Calu3 (cell line): ENCODE measurements around the gene GPR183. TPM values are rescaled to one million over a fixed set of nuclear protein-coding genes. Genes with fewer than 3 reads are reported as not detected.

Experiments used
- BruUV-seq: library from RNA; stranded (reverse); fragments of 400-500 nt; replicated peaks from 2 replicates; lab custom pipeline; 2021; lab: Mats Ljungman, UMichigan
- CTCF ChIA-PET: fragments of 300-600 bp; sonication (Branson Sonifier 250); formaldehyde crosslinking; loops from one replicate; lab custom pipeline; 2022; ENCODE audit warnings: antibody characterized with exemption; lab: Charles Lee
- DNase-seq: peaks from one replicate; pipeline ENCODE4 v3.0.0; 2022
- H3K27ac Mint-ChIP-seq: one replicate; pipeline ENCODE4 v1.8.0; 2022; ENCODE audit warnings: mixed read lengths; ENCODE audit not compliant: unreplicated experiment
- H3K27me3 Mint-ChIP-seq: one replicate; pipeline ENCODE4 v1.8.0; 2022; ENCODE audit warnings: mixed read lengths; ENCODE audit not compliant: unreplicated experiment
- H3K36me3 Mint-ChIP-seq: one replicate; pipeline ENCODE4 v1.8.0; 2022; ENCODE audit warnings: mild to moderate bottlenecking, moderate library complexity, mixed read lengths; ENCODE audit not compliant: insufficient read depth, unreplicated experiment
- H3K4me1 Mint-ChIP-seq: one replicate; pipeline ENCODE4 v1.8.0; 2022; ENCODE audit warnings: mild to moderate bottlenecking, low read depth, mixed read lengths; ENCODE audit not compliant: unreplicated experiment
- H3K4me3 Mint-ChIP-seq: one replicate; pipeline ENCODE4 v1.8.0; 2022; ENCODE audit warnings: mild to moderate bottlenecking, low read depth, moderate library complexity, mixed read lengths; ENCODE audit not compliant: unreplicated experiment
- H3K9me3 Mint-ChIP-seq: one replicate; pipeline ENCODE4 v1.8.0; 2022; ENCODE audit warnings: low read depth, mixed read lengths; ENCODE audit not compliant: unreplicated experiment
- CTCF ChIP-seq: fragments of 200-600 bp; IDR thresholded peaks from one replicate; pipeline ENCODE4 v1.8.0; 2022; ENCODE audit warnings: antibody characterized with exemption; ENCODE audit not compliant: unreplicated experiment
- intact Hi-C: fragments of 100-400 bp; cut with micrococcal nuclease; formaldehyde crosslinking; loops from one replicate; pipeline ENCODE4 v1.10.0; 2022; ENCODE audit not compliant: unreplicated experiment
- total RNA-seq: library from RNA; stranded (reverse); gene quantifications from 2 replicates; pipeline ENCODE4 v1.2.3, GENCODE V29; 2022

GPR183 gene
- total RNA-seq, 1 experiment from 2014 or later: not detected

- Mint-ChIP-seq H3K9me3 (no peaks in the 10 kb centered on the region), H3K4me1 (no peaks in the 10 kb centered on the region), H3K36me3 (no peaks in the 10 kb centered on the region), H3K4me3 (no peak overlapping the region), H3K27me3 (no peaks in the 10 kb centered on the region), H3K27ac (no peak overlapping the region)
- BruUV-seq: no TSS peak
- TF ChIP-seq CTCF: no peak
- no peak for DNase-seq
- CTCF ChIA-PET: no interaction called here
- intact Hi-C loops: no loop called here
Measured at GRCh38 chr13:99331881-99332293, 24.7 kb upstream of the GPR183 start.

GRCh38 chr13:99330942-99331341 is 23.7 kb upstream of the GPR183 start:
- no TSS peak for BruUV-seq
- Mint-ChIP-seq H3K4me1 (no peaks in the 10 kb centered on the region), H3K9me3 (no peaks in the 10 kb centered on the region), H3K4me3 (no peak overlapping the region), H3K27me3 (no peaks in the 10 kb centered on the region), H3K36me3 (no peaks in the 10 kb centered on the region), H3K27ac (no peak overlapping the region)
- CTCF ChIA-PET: interaction anchor here (0.6 kb wide), 1 partner anchor 640 kb away, joined by 8 read pairs; no protein-coding TSS in a partner anchor
- no peak for TF ChIP-seq CTCF
- no peak for DNase-seq
- intact Hi-C loops: no loop called here

GRCh38 chr13:99329477-99329876 is 22.3 kb upstream of the GPR183 start:
- intact Hi-C loops: no loop called here
- TF ChIP-seq CTCF: no peak
- no peaks in the 10 kb centered on the region for H3K27me3 Mint-ChIP-seq
- no peaks in the 10 kb centered on the region for H3K36me3 Mint-ChIP-seq
- H3K27ac Mint-ChIP-seq: no peak overlapping the region
- H3K9me3 Mint-ChIP-seq: no peaks in the 10 kb centered on the region
- CTCF ChIA-PET: no interaction called here
- H3K4me1 Mint-ChIP-seq: no peaks in the 10 kb centered on the region
- no TSS peak for BruUV-seq
- no peak for DNase-seq
- no peak overlapping the region for H3K4me3 Mint-ChIP-seq

GRCh38 chr13:99327761-99328160 is 20.6 kb upstream of the GPR183 start:
- no peak overlapping the region for H3K4me3 Mint-ChIP-seq
- no peaks in the 10 kb centered on the region for H3K36me3 Mint-ChIP-seq
- no peak overlapping the region for H3K27ac Mint-ChIP-seq
- intact Hi-C loops: no loop called here
- CTCF ChIA-PET: no interaction called here
- no peaks in the 10 kb centered on the region for H3K4me1 Mint-ChIP-seq
- no peaks in the 10 kb centered on the region for H3K9me3 Mint-ChIP-seq
- no TSS peak for BruUV-seq
- H3K27me3 Mint-ChIP-seq: no peaks in the 10 kb centered on the region
- DNase-seq: no peak
- no peak for TF ChIP-seq CTCF
